Heart right ventricle (tissue), 16 donors: ENCODE measurements around the gene HRH4. TPM values are rescaled to one million over a fixed set of nuclear protein-coding genes. Genes with fewer than 3 reads are reported as not detected.

Experiments used
- ATAC-seq, 8 donors: fragments of 200-7000 bp; cut with Tn5 transposase; one replicate each; pipeline ENCODE4 v1.9.1; 2020; ENCODE audit warnings: mild to moderate bottlenecking in 8 of 8, moderate library complexity in 8 of 8, moderate number of reproducible peaks in 1 of 8
- DNase-seq, 2 donors: peaks; one replicate each; pipeline ENCODE4 v3.0.0-alpha.2; 2020
- H3K27ac ChIP-seq, 10 donors: fragments of 200-600 bp; sonication (generic) in 2 of 10; one replicate each; pipeline versions ENCODE4 v1.5.0 to v1.8.0; 2020 to 2022; ENCODE audit warnings: mild to moderate bottlenecking in 3 of 10
- H3K27me3 ChIP-seq, 7 donors: fragments of 200-600 bp; one replicate each; pipeline ENCODE4 v1.8.0; 2021 to 2022; ENCODE audit warnings: mild to moderate bottlenecking in 2 of 7
- H3K36me3 ChIP-seq, 9 donors: fragments of 200-600 bp; sonication (generic) in 1 of 9; one replicate each; pipeline versions ENCODE4 v1.5.0 to v1.8.0; 2020 to 2022; ENCODE audit warnings: mild to moderate bottlenecking in 2 of 9
- H3K4me1 ChIP-seq, 9 donors: fragments of 200-600 bp; sonication (generic) in 1 of 9; one replicate each; pipeline versions ENCODE4 v1.5.0 to v1.8.0; 2020 to 2022; ENCODE audit warnings: mild to moderate bottlenecking in 4 of 9
- H3K4me3 ChIP-seq, 10 donors: fragments of 200-600 bp; sonication (generic) in 2 of 10; one replicate each; pipeline versions ENCODE4 v1.5.0 to v1.8.0; 2020 to 2022; ENCODE audit warnings: mild to moderate bottlenecking in 7 of 10, moderate library complexity in 2 of 10
- H3K9me3 ChIP-seq, 11 donors: fragments of 200-600 bp in 10 of 11; sonication (generic) in 2 of 11; one replicate each; pipeline versions ENCODE4 v1.5.0 to v1.8.0; 2013 to 2022; ENCODE audit warnings: mild to moderate bottlenecking in 2 of 11, control low read depth in 1 of 11, moderate library complexity in 1 of 11
- CTCF ChIP-seq, 9 donors: fragments of 200-600 bp; sonication (generic) in 2 of 9; IDR thresholded peaks; one replicate each; pipeline versions ENCODE4 v1.5.0 to v1.8.0; 2021 to 2022; ENCODE audit warnings: antibody characterized with exemption in 9 of 9, mild to moderate bottlenecking in 5 of 9, moderate library complexity in 1 of 9
- WGBS, 2 donors: extraction: QIAGEN DNeasy Blood & Tissue Kit; methylation state at CpG; one replicate each; pipeline ENCODE4 v1.1.7; 2013; ENCODE audit warnings: inconsistent platforms in 1 of 2; 5-methylcytosine and 5-hydroxymethylcytosine counted together
- intact Hi-C, 10 donors: fragments of 100-400 bp; cut with DNase I; formaldehyde crosslinking; loops; one replicate each; pipeline versions ENCODE4 v1.11.1 to v1.14.2; 2022
- polyA plus RNA-seq, 2 donors: library from polyadenylated mRNA; stranded (reverse); fragments of 200-250 nt; gene quantifications; one replicate each; pipeline ENCODE4 v1.2.3, GENCODE V29; 2013
- total RNA-seq, 10 donors: library from RNA; stranded (reverse); fragmentation: NEBNext Ultra II Directional in 3 of 10; extraction: Animal tissue kit (Norgen Biotek cat#: 25700) in 3 of 10; gene quantifications; one replicate each; pipeline versions ENCODE4 v1.2.1 to v1.2.4, GENCODE V29; 2021 to 2023
- donor health status: Arrhythmogenic right ventricular cardiomyopathy.
- donor health status: ischemic (EF 13 %, LVEDD 7.1; RV severe dilation, severe dysfunction).
- donor health status: healthy with polysubstance abuse.
- donor health status: DM: no; HTN: yes; CAD: no.
- donor health status: DM: no; HTN: no; CAD: no.
- donor health status: ischemic (EF 25% LVEDD 6.9; RV normal size, moderate dysfunction).
- donor health status: ischemic (EF 25% LVEDD 5.7; RV mildly dilated, moderate dysfunction).
- donor health status: healthy.
- donor health status: DM: yes; HTN: yes; CAD: no.
- donor health status: Ischemic cardiomyopathy.
- donor health status: ischemic (EF 35%, LVEDD 5.7; RV mildly dilated, moderate dysfunction).
- donor health status: nonischemic (EF 11% LVEDD 7.7; RV severe dilation, severe dysfunction).
- donor health status: DM: yes; HTN: yes; CAD: no.
- donor health status: PGD.
- donor health status: ischemic (EF 29% LVEDD 5.4; RV normal size, mild dysfunction).
- donor health status: nonischemic (EF 23%, LVEDD 6.1; RV moderate dilation, normal function).

Gene HRH4
- total and polyA plus RNA-seq, 12 donors, result under 0.01 to 0.28 (median 0.15) TPM; not detected in 9

- no peaks in the 10 kb centered on the region for H3K36me3 ChIP-seq
- ATAC-seq, result no peak
- no peak for TF ChIP-seq CTCF (IDR thresholded peaks at IDR 0.05)
- peaks cover 0 to 11% (median 0%) of the 10 kb centered on the region in 7 donors for H3K27me3 ChIP-seq
- H3K9me3 ChIP-seq, result no peaks in the 10 kb centered on the region
- H3K4me1 ChIP-seq, result no peaks in the 10 kb centered on the region
- H3K4me3 ChIP-seq, result peak overlapping the region in 1 of 10 donors; percentile 15
- H3K27ac ChIP-seq, result no peak overlapping the region
- WGBS, 2 donors, result 79 to 80% methylated on average over 5 of the region's 5 CpGs
- no peak for DNase-seq
- intact Hi-C loops, result no loop called here
These were observed 2.7 kb downstream of the HRH4 start for GRCh38 chr18:24462838-24463775.

GRCh38 chr18:24465486-24465885, 5.0 kb downstream of the HRH4 start:
- WGBS, 2 donors, result 82 to 87% methylated on average over 7 of the region's 7 CpGs
- no peak for TF ChIP-seq CTCF (IDR thresholded peaks at IDR 0.05)
- intact Hi-C loops, result no loop called here
- DNase-seq (no peak), ATAC-seq (no peak)
- no peaks in the 10 kb centered on the region for H3K36me3 ChIP-seq
- no peaks in the 10 kb centered on the region for H3K9me3 ChIP-seq
- peaks cover 0 to 11% (median 0%) of the 10 kb centered on the region in 7 donors for H3K27me3 ChIP-seq
- H3K27ac ChIP-seq, result no peak overlapping the region
- no peaks in the 10 kb centered on the region for H3K4me1 ChIP-seq
- H3K4me3 ChIP-seq, result no peak overlapping the region

GRCh38 chr18:24466771-24467170, 6.3 kb downstream of the HRH4 start:
- H3K27me3 ChIP-seq, result peaks cover 0 to 11% (median 0%) of the 10 kb centered on the region in 7 donors
- intact Hi-C loops, result no loop called here
- 75 to 83% methylated on average over 2 of the region's 2 CpGs for WGBS, 2 donors
- no peak for ATAC-seq
- TF ChIP-seq CTCF (IDR thresholded peaks at IDR 0.05), result no peak
- H3K27ac ChIP-seq, result no peak overlapping the region
- no peaks in the 10 kb centered on the region for H3K4me1 ChIP-seq
- no peak for DNase-seq
- no peaks in the 10 kb centered on the region for H3K36me3 ChIP-seq
- no peaks in the 10 kb centered on the region for H3K9me3 ChIP-seq
- H3K4me3 ChIP-seq, result no peak overlapping the region

GRCh38 chr18:24470022-24470618, 9.7 kb downstream of the HRH4 start:
- 80 to 83% methylated on average over 3 of the region's 3 CpGs for WGBS, 2 donors
- no peak overlapping the region for H3K4me3 ChIP-seq
- H3K4me1 ChIP-seq, result no peaks in the 10 kb centered on the region
- ATAC-seq (no peak), DNase-seq (no peak)
- peaks cover 0 to 11% (median 0%) of the 10 kb centered on the region in 7 donors for H3K27me3 ChIP-seq
- intact Hi-C loops, result no loop called here
- H3K27ac ChIP-seq, result no peak overlapping the region
- H3K9me3 ChIP-seq, result no peaks in the 10 kb centered on the region
- no peak for TF ChIP-seq CTCF (IDR thresholded peaks at IDR 0.05)
- no peaks in the 10 kb centered on the region for H3K36me3 ChIP-seq
